LNCAP (cell line): ENCODE results near the gene PMFBP1.

Source experiments
- CTCF ChIP-seq: fragments of 450-650 bp; IDR thresholded peaks from 2 replicates; pipeline ENCODE4 v1.5.1; 2017; ENCODE audit warnings: mild to moderate bottlenecking

Gene PMFBP1

GRCh38 chr16:72128701-72129100, 43.3 kb downstream of the PMFBP1 start:
- no peak for TF ChIP-seq CTCF

GRCh38 chr16:72126429-72126765, 45.6 kb downstream of the PMFBP1 start:
- no peak for TF ChIP-seq CTCF

- no peak for TF ChIP-seq CTCF
Observed at GRCh38 chr16:72125635-72126428, 46.1 kb downstream of the PMFBP1 start.

- peak; percentile 79 for TF ChIP-seq CTCF
Observed at GRCh38 chr16:72124761-72125634, 47.0 kb downstream of the PMFBP1 start.

GRCh38 chr16:72124148-72124547, 47.8 kb downstream of the PMFBP1 start:
- TF ChIP-seq CTCF: no peak

- TF ChIP-seq CTCF: no peak
Observed at GRCh38 chr16:72123426-72123825, 48.5 kb downstream of the PMFBP1 start.

- TF ChIP-seq CTCF: no peak
Observed at GRCh38 chr16:72122916-72123315, 49.0 kb downstream of the PMFBP1 start.
